CD1c-positive myeloid dendritic cell (primary cell): ENCODE measurements around the gene UBXN2A.

Experiments used
- DNase-seq: peaks from one replicate; pipeline ENCODE4 v3.0.0-alpha.2; 2016; ENCODE audit errors: extremely low spot score

The UBXN2A gene

GRCh38 chr2:24045511-24046508, 105.5 kb downstream of the UBXN2A start:
- DNase-seq, result no peak

GRCh38 chr2:24046599-24046929, 106.3 kb downstream of the UBXN2A start:
- no peak for DNase-seq

- peak; percentile 97 for DNase-seq
Observed at GRCh38 chr2:24046930-24047702, 106.9 kb downstream of the UBXN2A start, which contains the start of gene WDCP. Gene WDCP, minus strand, starts transcription at chr2:24047391. Its CDS starts 7,897 bp downstream, at chr2:24039494.

GRCh38 chr2:24047703-24048033, 107.4 kb downstream of the UBXN2A start:
- DNase-seq, result no peak

GRCh38 chr2:24048769-24049484, 108.7 kb downstream of the UBXN2A start:
- DNase-seq, result no peak

- peak; percentile 56 for DNase-seq
Observed at GRCh38 chr2:24049485-24050021, 109.3 kb downstream of the UBXN2A start, which contains the start of gene FKBP1B. Gene FKBP1B, plus strand, starts transcription at chr2:24049741. Its CDS starts 109 bp downstream, at chr2:24049850.

GRCh38 chr2:24050041-24050979, 110.0 kb downstream of the UBXN2A start:
- peak; percentile 56 for DNase-seq

GRCh38 chr2:24051833-24052232, 111.6 kb downstream of the UBXN2A start:
- DNase-seq, result no peak

- no peak for DNase-seq
Observed at GRCh38 chr2:24052951-24053350, 112.7 kb downstream of the UBXN2A start.
